ENCODE data around the gene FCHO2. TPM values are rescaled to one million over a fixed set of nuclear protein-coding genes. Genes with fewer than 3 reads are reported as not detected.

FCHO2 gene
- total RNA-seq, 1 experiment from 2014 or later, result 25.3 TPM

- CTCF ChIA-PET, result interaction anchor here (0.6 to 1.0 kb wide), 3 partner anchors 116 to 260 kb away, joined by 3 read pairs; no protein-coding TSS in a partner anchor
- Histone ChIP-seq H3K4me3 (ENCODE audit: low read depth in 2 of 2, low read length in 2 of 2) (peak overlapping the region; percentile 71 to 77), H3K9me3 (ENCODE audit: control insufficient read depth, insufficient read depth, low read depth, low read length) (no peaks in the 10 kb centered on the region), H3K4me1 (ENCODE audit: control insufficient read depth, insufficient read depth, low read length) (peaks cover 29% of the 10 kb centered on the region), H3K27me3 (ENCODE audit: control insufficient read depth, insufficient read depth, low read length) (no peaks in the 10 kb centered on the region), H3K36me3 (ENCODE audit: control insufficient read depth, insufficient read depth, low read length) (no peaks in the 10 kb centered on the region), H3K27ac (ENCODE audit: low read length) (peak overlapping the region; percentile 93)
- no TSS peak for BruUV-seq (replicated peaks)
- POLR2A ChIA-PET, result interaction anchor here (0.5 to 0.6 kb wide), 2 partner anchors 11 to 69 kb away, joined by 3 to 4 read pairs; no protein-coding TSS in a partner anchor
- intact Hi-C loops (cut with micrococcal nuclease; ENCODE audit: unreplicated experiment), result no loop called here
- TF ChIP-seq SIN3A (IDR thresholded peaks at IDR 0.05; ENCODE audit: borderline replicate concordance, insufficient read depth, low read depth, low read length) (no peak; the same call in 1 of the 2 replicates), POLR2AphosphoS5 (IDR thresholded peaks at IDR 0.05; ENCODE audit: low read depth, low read length) (no peak), TCF7L2 (IDR thresholded peaks at IDR 0.05; ENCODE audit: low read depth, low read length) (no peak)
- TF ChIP-seq, protein P1, sequence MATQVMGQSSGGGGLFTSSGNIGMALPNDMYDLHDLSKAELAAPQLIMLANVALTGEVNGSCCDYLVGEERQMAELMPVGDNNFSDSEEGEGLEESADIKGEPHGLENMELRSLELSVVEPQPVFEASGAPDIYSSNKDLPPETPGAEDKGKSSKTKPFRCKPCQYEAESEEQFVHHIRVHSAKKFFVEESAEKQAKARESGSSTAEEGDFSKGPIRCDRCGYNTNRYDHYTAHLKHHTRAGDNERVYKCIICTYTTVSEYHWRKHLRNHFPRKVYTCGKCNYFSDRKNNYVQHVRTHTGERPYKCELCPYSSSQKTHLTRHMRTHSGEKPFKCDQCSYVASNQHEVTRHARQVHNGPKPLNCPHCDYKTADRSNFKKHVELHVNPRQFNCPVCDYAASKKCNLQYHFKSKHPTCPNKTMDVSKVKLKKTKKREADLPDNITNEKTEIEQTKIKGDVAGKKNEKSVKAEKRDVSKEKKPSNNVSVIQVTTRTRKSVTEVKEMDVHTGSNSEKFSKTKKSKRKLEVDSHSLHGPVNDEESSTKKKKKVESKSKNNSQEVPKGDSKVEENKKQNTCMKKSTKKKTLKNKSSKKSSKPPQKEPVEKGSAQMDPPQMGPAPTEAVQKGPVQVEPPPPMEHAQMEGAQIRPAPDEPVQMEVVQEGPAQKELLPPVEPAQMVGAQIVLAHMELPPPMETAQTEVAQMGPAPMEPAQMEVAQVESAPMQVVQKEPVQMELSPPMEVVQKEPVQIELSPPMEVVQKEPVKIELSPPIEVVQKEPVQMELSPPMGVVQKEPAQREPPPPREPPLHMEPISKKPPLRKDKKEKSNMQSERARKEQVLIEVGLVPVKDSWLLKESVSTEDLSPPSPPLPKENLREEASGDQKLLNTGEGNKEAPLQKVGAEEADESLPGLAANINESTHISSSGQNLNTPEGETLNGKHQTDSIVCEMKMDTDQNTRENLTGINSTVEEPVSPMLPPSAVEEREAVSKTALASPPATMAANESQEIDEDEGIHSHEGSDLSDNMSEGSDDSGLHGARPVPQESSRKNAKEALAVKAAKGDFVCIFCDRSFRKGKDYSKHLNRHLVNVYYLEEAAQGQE (IDR thresholded peaks at IDR 0.05; ENCODE audit: insufficient read depth in 1 of 2, low read depth in 2 of 2, low read length in 1 of 2), result no peak
- TF ChIP-seq, protein P2, sequence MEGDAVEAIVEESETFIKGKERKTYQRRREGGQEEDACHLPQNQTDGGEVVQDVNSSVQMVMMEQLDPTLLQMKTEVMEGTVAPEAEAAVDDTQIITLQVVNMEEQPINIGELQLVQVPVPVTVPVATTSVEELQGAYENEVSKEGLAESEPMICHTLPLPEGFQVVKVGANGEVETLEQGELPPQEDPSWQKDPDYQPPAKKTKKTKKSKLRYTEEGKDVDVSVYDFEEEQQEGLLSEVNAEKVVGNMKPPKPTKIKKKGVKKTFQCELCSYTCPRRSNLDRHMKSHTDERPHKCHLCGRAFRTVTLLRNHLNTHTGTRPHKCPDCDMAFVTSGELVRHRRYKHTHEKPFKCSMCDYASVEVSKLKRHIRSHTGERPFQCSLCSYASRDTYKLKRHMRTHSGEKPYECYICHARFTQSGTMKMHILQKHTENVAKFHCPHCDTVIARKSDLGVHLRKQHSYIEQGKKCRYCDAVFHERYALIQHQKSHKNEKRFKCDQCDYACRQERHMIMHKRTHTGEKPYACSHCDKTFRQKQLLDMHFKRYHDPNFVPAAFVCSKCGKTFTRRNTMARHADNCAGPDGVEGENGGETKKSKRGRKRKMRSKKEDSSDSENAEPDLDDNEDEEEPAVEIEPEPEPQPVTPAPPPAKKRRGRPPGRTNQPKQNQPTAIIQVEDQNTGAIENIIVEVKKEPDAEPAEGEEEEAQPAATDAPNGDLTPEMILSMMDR (IDR thresholded peaks at IDR 0.05), result no peak
- peak; percentile 62 for ATAC-seq
- DNase-seq (ENCODE audit: low read depth, low spot score), result no peak
- in situ Hi-C loops (cut with HindIII; ENCODE audit: low pct_unique_long_range_greater_than_20kb, low sequenced_read_pairs), result no loop called here
These were observed 691 bp downstream of the FCHO2 start for GRCh38 chr5:72956324-72957140.

DNA sequence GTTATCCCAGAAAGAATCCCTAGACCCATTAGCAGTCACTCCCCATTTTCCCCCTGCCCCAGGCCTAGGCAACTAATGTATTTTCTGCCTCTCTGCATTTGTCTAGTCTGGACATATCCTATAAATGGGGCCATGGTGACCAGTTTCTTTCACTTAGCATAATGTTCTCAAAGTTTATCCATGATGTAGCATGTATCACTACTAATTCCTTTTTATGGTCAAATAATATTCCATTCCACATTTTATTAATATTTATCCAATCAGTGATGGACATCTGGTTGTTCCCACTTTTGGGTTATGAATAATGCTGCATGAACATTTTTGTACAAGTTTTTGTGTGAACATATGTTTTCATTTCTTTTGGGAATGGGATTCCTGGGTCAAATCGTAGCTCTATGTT lies 1.5 kb downstream of the FCHO2 start:
- Histone ChIP-seq H3K27me3 (ENCODE audit: control insufficient read depth, insufficient read depth, low read length) (no peaks in the 10 kb centered on the region), H3K4me3 (ENCODE audit: low read depth in 2 of 2, low read length in 2 of 2) (peak overlapping the region; percentile 71 to 77), H3K27ac (ENCODE audit: low read length) (peak overlapping the region; percentile 93), H3K9me3 (ENCODE audit: control insufficient read depth, insufficient read depth, low read depth, low read length) (no peaks in the 10 kb centered on the region), H3K36me3 (ENCODE audit: control insufficient read depth, insufficient read depth, low read length) (no peaks in the 10 kb centered on the region), H3K4me1 (ENCODE audit: control insufficient read depth, insufficient read depth, low read length) (peaks cover 21% of the 10 kb centered on the region)
- in situ Hi-C loops (cut with HindIII; ENCODE audit: low pct_unique_long_range_greater_than_20kb, low sequenced_read_pairs) (no loop called here), intact Hi-C loops (cut with micrococcal nuclease; ENCODE audit: unreplicated experiment) (no loop called here)
- ChIA-PET CTCF (no interaction called here), POLR2A (no interaction called here)
- BruUV-seq (replicated peaks), result no TSS peak
- DNase-seq (ENCODE audit: low read depth, low spot score) (no peak), ATAC-seq (no peak)
- TF ChIP-seq POLR2AphosphoS5 (IDR thresholded peaks at IDR 0.05; ENCODE audit: low read depth, low read length) (no peak), TCF7L2 (IDR thresholded peaks at IDR 0.05; ENCODE audit: low read depth, low read length) (no peak), SIN3A (IDR thresholded peaks at IDR 0.05; ENCODE audit: borderline replicate concordance, insufficient read depth, low read depth, low read length) (no peak)
- TF ChIP-seq, protein P1 (IDR thresholded peaks at IDR 0.05; ENCODE audit: insufficient read depth in 1 of 2, low read depth in 2 of 2, low read length in 1 of 2), result no peak
- TF ChIP-seq, protein P2 (IDR thresholded peaks at IDR 0.05), result no peak

Measured in Panc1 (cell line).